Stimulated activated memory B cell treated with anti-CD40 and anti-IgM and Interleukin-4, amounts not matched to agents 10 μg/mL and 1 μg/mL and 100 μg/mL, for 72 hours (primary cell): ENCODE measurements around the gene RTL1.

ENCODE experiments used
- ATAC-seq: fragments of 150-1000 bp; cut with Tn5 transposase; 2 replicates; pipeline ENCODE4 v1.10.0; 2021
- H3K27ac Mint-ChIP-seq: one replicate; pipeline ENCODE4 v1.8.0; 2022; ENCODE audit warnings: mild to moderate bottlenecking, mixed read lengths
- H3K27me3 Mint-ChIP-seq: one replicate; pipeline ENCODE4 v1.8.0; 2022; ENCODE audit warnings: mixed read lengths
- H3K36me3 Mint-ChIP-seq: one replicate; pipeline ENCODE4 v1.8.0; 2022; ENCODE audit warnings: mixed read lengths
- H3K4me1 Mint-ChIP-seq: one replicate; pipeline ENCODE4 v1.8.0; 2022; ENCODE audit warnings: mixed read lengths
- H3K4me3 Mint-ChIP-seq: one replicate; pipeline ENCODE4 v1.8.0; 2022; ENCODE audit warnings: mild to moderate bottlenecking, moderate library complexity, mixed read lengths
- H3K9me3 Mint-ChIP-seq: one replicate; pipeline ENCODE4 v1.8.0; 2022; ENCODE audit warnings: mixed read lengths

Gene RTL1

GRCh38 chr14:100855256-100855930 lies 48.1 kb downstream of the RTL1 start:
- Mint-ChIP-seq H3K4me1 (no peaks in the 10 kb centered on the region), H3K4me3 (no peak overlapping the region), H3K27ac (no peak overlapping the region), H3K36me3 (no peaks in the 10 kb centered on the region), H3K27me3 (peaks cover 16% of the 10 kb centered on the region), H3K9me3 (no peaks in the 10 kb centered on the region)
- no peak for ATAC-seq

- H3K4me3 Mint-ChIP-seq: no peak overlapping the region
- H3K9me3 Mint-ChIP-seq: no peaks in the 10 kb centered on the region
- no peak for ATAC-seq
- no peak overlapping the region for H3K27ac Mint-ChIP-seq
- no peaks in the 10 kb centered on the region for H3K36me3 Mint-ChIP-seq
- no peaks in the 10 kb centered on the region for H3K4me1 Mint-ChIP-seq
- H3K27me3 Mint-ChIP-seq: peaks cover 7% of the 10 kb centered on the region
Measured at GRCh38 chr14:100854435-100854834, 49.1 kb downstream of the RTL1 start.

- no peak for ATAC-seq
- Mint-ChIP-seq H3K27me3 (no peaks in the 10 kb centered on the region), H3K4me3 (no peak overlapping the region), H3K9me3 (no peaks in the 10 kb centered on the region), H3K36me3 (no peaks in the 10 kb centered on the region), H3K27ac (no peak overlapping the region), H3K4me1 (no peaks in the 10 kb centered on the region)
Measured at GRCh38 chr14:100851946-100852620, 51.4 kb downstream of the RTL1 start.

GRCh38 chr14:100851586-100851916 lies 52.0 kb downstream of the RTL1 start:
- Mint-ChIP-seq H3K9me3 (no peaks in the 10 kb centered on the region), H3K36me3 (no peaks in the 10 kb centered on the region), H3K27me3 (no peaks in the 10 kb centered on the region), H3K4me3 (no peak overlapping the region), H3K27ac (no peak overlapping the region), H3K4me1 (no peaks in the 10 kb centered on the region)
- ATAC-seq: no peak

- Mint-ChIP-seq H3K27ac (no peak overlapping the region), H3K36me3 (no peaks in the 10 kb centered on the region), H3K27me3 (no peaks in the 10 kb centered on the region), H3K4me1 (no peaks in the 10 kb centered on the region), H3K9me3 (no peaks in the 10 kb centered on the region), H3K4me3 (no peak overlapping the region)
- peak; percentile 81 for ATAC-seq
Measured at GRCh38 chr14:100850841-100851585, 52.5 kb downstream of the RTL1 start.

GRCh38 chr14:100849115-100849781 lies 54.3 kb downstream of the RTL1 start:
- Mint-ChIP-seq H3K4me3 (no peak overlapping the region), H3K9me3 (no peaks in the 10 kb centered on the region), H3K27ac (no peak overlapping the region), H3K4me1 (no peaks in the 10 kb centered on the region), H3K36me3 (no peaks in the 10 kb centered on the region), H3K27me3 (no peaks in the 10 kb centered on the region)
- ATAC-seq: no peak

GRCh38 chr14:100846309-100846859 lies 57.1 kb downstream of the RTL1 start:
- Mint-ChIP-seq H3K27me3 (no peaks in the 10 kb centered on the region), H3K9me3 (no peaks in the 10 kb centered on the region), H3K27ac (no peak overlapping the region), H3K4me1 (no peaks in the 10 kb centered on the region), H3K36me3 (no peaks in the 10 kb centered on the region), H3K4me3 (no peak overlapping the region)
- ATAC-seq: no peak

GRCh38 chr14:100845341-100845740 lies 58.2 kb downstream of the RTL1 start:
- H3K9me3 Mint-ChIP-seq: no peaks in the 10 kb centered on the region
- H3K36me3 Mint-ChIP-seq: no peaks in the 10 kb centered on the region
- H3K4me3 Mint-ChIP-seq: no peak overlapping the region
- H3K27me3 Mint-ChIP-seq: peaks cover 3% of the 10 kb centered on the region
- ATAC-seq: no peak
- H3K4me1 Mint-ChIP-seq: no peaks in the 10 kb centered on the region
- no peak overlapping the region for H3K27ac Mint-ChIP-seq

GRCh38 chr14:100844846-100845245 lies 58.7 kb downstream of the RTL1 start:
- H3K4me1 Mint-ChIP-seq: no peaks in the 10 kb centered on the region
- ATAC-seq: no peak
- H3K4me3 Mint-ChIP-seq: no peak overlapping the region
- no peaks in the 10 kb centered on the region for H3K9me3 Mint-ChIP-seq
- H3K27me3 Mint-ChIP-seq: peaks cover 8% of the 10 kb centered on the region
- no peak overlapping the region for H3K27ac Mint-ChIP-seq
- no peaks in the 10 kb centered on the region for H3K36me3 Mint-ChIP-seq

GRCh38 chr14:100844421-100844820 lies 59.1 kb downstream of the RTL1 start:
- Mint-ChIP-seq H3K27me3 (peaks cover 9% of the 10 kb centered on the region), H3K4me1 (no peaks in the 10 kb centered on the region), H3K4me3 (no peak overlapping the region), H3K36me3 (no peaks in the 10 kb centered on the region), H3K27ac (no peak overlapping the region), H3K9me3 (no peaks in the 10 kb centered on the region)
- ATAC-seq: no peak

- no peaks in the 10 kb centered on the region for H3K36me3 Mint-ChIP-seq
- H3K4me3 Mint-ChIP-seq: no peak overlapping the region
- H3K27ac Mint-ChIP-seq: no peak overlapping the region
- H3K4me1 Mint-ChIP-seq: no peaks in the 10 kb centered on the region
- ATAC-seq: no peak
- peaks cover 9% of the 10 kb centered on the region for H3K27me3 Mint-ChIP-seq
- H3K9me3 Mint-ChIP-seq: no peaks in the 10 kb centered on the region
Measured at GRCh38 chr14:100844082-100844408, 59.5 kb downstream of the RTL1 start.

- Mint-ChIP-seq H3K9me3 (no peaks in the 10 kb centered on the region), H3K27me3 (peaks cover 22% of the 10 kb centered on the region), H3K27ac (no peak overlapping the region), H3K4me3 (no peak overlapping the region), H3K36me3 (no peaks in the 10 kb centered on the region), H3K4me1 (no peaks in the 10 kb centered on the region)
- no peak for ATAC-seq
Measured at GRCh38 chr14:100842799-100843198, 60.7 kb downstream of the RTL1 start.

- H3K9me3 Mint-ChIP-seq: no peaks in the 10 kb centered on the region
- no peak overlapping the region for H3K27ac Mint-ChIP-seq
Measured at GRCh38 chr14:100841761-100842403, 61.6 kb downstream of the RTL1 start.

GRCh38 chr14:100841066-100841760 lies 62.3 kb downstream of the RTL1 start:
- Mint-ChIP-seq H3K27me3 (peaks cover 36% of the 10 kb centered on the region), H3K9me3 (no peaks in the 10 kb centered on the region), H3K36me3 (no peaks in the 10 kb centered on the region), H3K27ac (no peak overlapping the region), H3K4me1 (no peaks in the 10 kb centered on the region), H3K4me3 (no peak overlapping the region)
- no peak for ATAC-seq

More at GRCh38 chr14:100841761-100842403, 61.6 kb downstream of the RTL1 start:
- no peaks in the 10 kb centered on the region for H3K4me1 Mint-ChIP-seq
- H3K27me3 Mint-ChIP-seq: peaks cover 30% of the 10 kb centered on the region
- ATAC-seq: no peak
- H3K36me3 Mint-ChIP-seq: no peaks in the 10 kb centered on the region
- no peak overlapping the region for H3K4me3 Mint-ChIP-seq
